SK-N-SH treated with all-trans-retinoic acid at 6 μM for 48 hours (cell line): ENCODE results near the gene ISYNA1.

Source experiments
- ATAC-seq: fragments of 200-7000 bp; cut with Tn5 transposase; 3 replicates; pipeline ENCODE4 v1.9.1; 2020; ENCODE audit warnings: mild to moderate bottlenecking, moderate library complexity
- ARNTL ChIP-seq: fragments of 450-650 bp; formaldehyde crosslinking; IDR thresholded peaks from 2 replicates; pipeline ENCODE4 v1.5.0; 2020; ENCODE audit warnings: low read depth, mild to moderate bottlenecking, moderate library complexity, borderline replicate concordance
- BACH2 ChIP-seq: fragments of 250-450 bp; sonication (Bioruptor Pico); IDR thresholded peaks from 2 replicates; pipeline ENCODE4 v1.9.0; 2021; ENCODE audit warnings: mild to moderate bottlenecking, borderline replicate concordance
- CREB5 ChIP-seq: fragments of 250-450 bp; sonication (Bioruptor Pico); IDR thresholded peaks from 2 replicates; pipeline ENCODE4 v1.5.1; 2020; ENCODE audit warnings: low read depth, mild to moderate bottlenecking, moderate library complexity
- CSDC2 ChIP-seq: fragments of 250-450 bp; sonication (Bioruptor Pico); IDR thresholded peaks from 2 replicates; pipeline ENCODE4 v1.5.0; 2020; ENCODE audit warnings: mild to moderate bottlenecking, moderate library complexity
- ESRRG ChIP-seq: fragments of 250-450 bp; sonication (Bioruptor Pico); IDR thresholded peaks from 2 replicates; pipeline ENCODE4 v1.6.1; 2021; ENCODE audit warnings: mild to moderate bottlenecking
- GLIS3 ChIP-seq: fragments of 250-450 bp; sonication (Bioruptor Pico); IDR thresholded peaks from 2 replicates; pipeline ENCODE4 v1.5.0; 2020; ENCODE audit warnings: mild to moderate bottlenecking, moderate library complexity
- ISL1 ChIP-seq: fragments of 250-450 bp; sonication (Bioruptor Pico); IDR thresholded peaks from 2 replicates; pipeline ENCODE4 v2.1.2; 2022; ENCODE audit warnings: mild to moderate bottlenecking, moderate library complexity
- PATZ1 ChIP-seq: fragments of 250-450 bp; sonication (Bioruptor Pico); IDR thresholded peaks from 2 replicates; pipeline ENCODE4 v1.8.0; 2020; ENCODE audit warnings: mild to moderate bottlenecking, moderate library complexity, borderline replicate concordance
- RARB ChIP-seq: fragments of 250-450 bp; sonication (Bioruptor Pico); IDR thresholded peaks from 2 replicates; pipeline ENCODE4 v1.8.0; 2021; ENCODE audit warnings: mild to moderate bottlenecking, moderate library complexity
- TOX ChIP-seq: fragments of 250-450 bp; sonication (Bioruptor Pico); IDR thresholded peaks from 2 replicates; pipeline ENCODE4 v1.8.0; 2021; ENCODE audit warnings: mild to moderate bottlenecking, moderate library complexity, borderline replicate concordance
- TSHZ2 ChIP-seq: fragments of 250-450 bp; sonication (Bioruptor Pico); IDR thresholded peaks from 2 replicates; pipeline ENCODE4 v1.5.0; 2020; ENCODE audit warnings: mild to moderate bottlenecking, moderate library complexity
- ZC3H10 ChIP-seq: fragments of 250-450 bp; sonication (Bioruptor Pico); IDR thresholded peaks from 2 replicates; pipeline ENCODE4 v1.5.1; 2021; ENCODE audit warnings: mild to moderate bottlenecking, moderate library complexity
- ZFP3 ChIP-seq: fragments of 250-450 bp; sonication (Bioruptor Pico); IDR thresholded peaks from 2 replicates; pipeline ENCODE4 v1.5.0; 2020; ENCODE audit warnings: mild to moderate bottlenecking, moderate library complexity
- ZFP30 ChIP-seq: fragments of 450-650 bp; formaldehyde crosslinking; IDR thresholded peaks from 2 replicates; pipeline ENCODE4 v1.5.0; 2022; ENCODE audit warnings: mild to moderate bottlenecking, moderate library complexity
- ZNF565 ChIP-seq: fragments of 450-650 bp; formaldehyde crosslinking; conservative IDR thresholded peaks from 2 replicates; pipeline ENCODE4 v1.5.0; 2020; ENCODE audit warnings: low read depth, mild to moderate bottlenecking, moderate library complexity
- ZNF70 ChIP-seq: fragments of 450-650 bp; formaldehyde crosslinking; IDR thresholded peaks from 2 replicates; pipeline ENCODE4 v1.5.0; 2020; ENCODE audit warnings: mild to moderate bottlenecking, moderate library complexity
- ZNF8 ChIP-seq: fragments of 450-650 bp; formaldehyde crosslinking; IDR thresholded peaks from 2 replicates; pipeline ENCODE4 v1.5.0; 2020; ENCODE audit warnings: mild to moderate bottlenecking, moderate library complexity
- TF ChIP-seq, protein P1 (sequence below): fragments of 250-450 bp; sonication (Bioruptor Pico); IDR thresholded peaks from 2 replicates; pipeline ENCODE4 v1.5.1; 2021; ENCODE audit warnings: mild to moderate bottlenecking, moderate library complexity

Gene ISYNA1

DNA sequence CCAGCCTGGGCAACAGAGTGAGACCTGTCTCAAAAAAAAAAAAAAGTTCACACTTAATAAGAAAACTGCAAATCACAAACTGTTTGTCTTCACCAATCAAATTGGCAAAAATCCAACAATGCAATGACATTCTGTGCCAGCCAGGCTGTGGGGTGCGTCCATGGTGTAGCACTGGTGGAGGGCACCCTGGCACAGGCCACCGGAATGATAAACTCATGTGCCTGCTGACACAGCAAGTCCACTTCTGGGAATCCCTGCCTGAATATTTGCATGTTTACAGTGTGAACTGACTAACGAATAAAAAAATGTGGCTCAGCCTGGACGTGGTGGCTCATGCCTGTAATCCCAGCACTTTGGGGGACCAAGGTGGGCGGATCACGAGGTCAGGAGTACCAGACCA lies 38.9 kb downstream of the ISYNA1 start:
- no peak for ATAC-seq
- no peak for TF ChIP-seq TOX
- TF ChIP-seq ISL1 (CRISPR knock-in tag): no peak
- TF ChIP-seq ARNTL: no peak
- no peak for TF ChIP-seq PATZ1
- no peak for TF ChIP-seq ZNF565
- no peak for TF ChIP-seq CREB5 (CRISPR knock-in tag)
- TF ChIP-seq BACH2 (CRISPR knock-in tag): no peak
- no peak for TF ChIP-seq RARB
- no peak for TF ChIP-seq CSDC2
- TF ChIP-seq ZNF8 (CRISPR knock-in tag): no peak

GRCh38 chr19:18397242-18398202 lies 40.4 kb downstream of the ISYNA1 start, which contains the start of gene LRRC25:
Gene LRRC25, minus strand, starts transcription at chr19:18397622. Its CDS starts 659 bp downstream, at chr19:18396963.
- no peak for ATAC-seq
- TF ChIP-seq ZNF70 (CRISPR knock-in tag): no peak
- no peak for TF ChIP-seq ZFP30 (CRISPR knock-in tag)
- TF ChIP-seq RARB: no peak
- TF ChIP-seq ZNF565: no peak
- TF ChIP-seq ESRRG (CRISPR knock-in tag): no peak
- no peak for TF ChIP-seq GLIS3 (CRISPR knock-in tag)
- TF ChIP-seq ZFP3 (CRISPR knock-in tag): peak; percentile 100

GRCh38 chr19:18396471-18397241 lies 41.3 kb downstream of the ISYNA1 start:
- TF ChIP-seq, protein P1, sequence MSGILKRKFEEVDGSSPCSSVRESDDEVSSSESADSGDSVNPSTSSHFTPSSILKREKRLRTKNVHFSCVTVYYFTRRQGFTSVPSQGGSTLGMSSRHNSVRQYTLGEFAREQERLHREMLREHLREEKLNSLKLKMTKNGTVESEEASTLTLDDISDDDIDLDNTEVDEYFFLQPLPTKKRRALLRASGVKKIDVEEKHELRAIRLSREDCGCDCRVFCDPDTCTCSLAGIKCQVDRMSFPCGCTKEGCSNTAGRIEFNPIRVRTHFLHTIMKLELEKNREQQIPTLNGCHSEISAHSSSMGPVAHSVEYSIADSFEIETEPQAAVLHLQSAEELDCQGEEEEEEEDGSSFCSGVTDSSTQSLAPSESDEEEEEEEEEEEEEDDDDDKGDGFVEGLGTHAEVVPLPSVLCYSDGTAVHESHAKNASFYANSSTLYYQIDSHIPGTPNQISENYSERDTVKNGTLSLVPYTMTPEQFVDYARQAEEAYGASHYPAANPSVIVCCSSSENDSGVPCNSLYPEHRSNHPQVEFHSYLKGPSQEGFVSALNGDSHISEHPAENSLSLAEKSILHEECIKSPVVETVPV (CRISPR knock-in tag): no peak
- no peak for TF ChIP-seq PATZ1
- TF ChIP-seq TSHZ2 (CRISPR knock-in tag): no peak
- TF ChIP-seq RARB: no peak

GRCh38 chr19:18393836-18394235 lies 44.1 kb downstream of the ISYNA1 start:
- TF ChIP-seq RARB (no peak), ZC3H10 (CRISPR knock-in tag) (no peak), TSHZ2 (CRISPR knock-in tag) (no peak), PATZ1 (no peak), ZFP30 (CRISPR knock-in tag) (no peak)
- TF ChIP-seq, protein P1 (CRISPR knock-in tag): no peak
- no peak for ATAC-seq

More at GRCh38 chr19:18396471-18397241, 41.3 kb downstream of the ISYNA1 start:
- no peak for ATAC-seq
